Spleen (tissue), 7 donors: ENCODE results near the gene REXO1.

Experiments used
- CTCF ChIP-seq, 11 experiments: fragments of 200-600 bp in 7 of 11; fragments of 450-650 bp in 4 of 11; sonication (generic) in 4 of 11; IDR thresholded peaks in 8 of 11; conservative IDR thresholded peaks in 3 of 11; 1 replicate in 7 of 11; 2 replicates in 4 of 11; pipeline versions ENCODE4 v1.4.0 to v1.8.0; 2016 to 2021; ENCODE audit warnings: antibody characterized with exemption in 11 of 11, inconsistent platforms in 4 of 11, mild to moderate bottlenecking in 1 of 11
- POLR2AphosphoS5 ChIP-seq, 3 donors: sonication (generic); formaldehyde crosslinking; IDR thresholded peaks; one replicate each; pipeline ENCODE4 v1.5.1; 2017; ENCODE audit warnings: antibody characterized with exemption in 3 of 3
- donor health status: DM: no; HTN: no; CAD: no; lungs with moderate emphysema.
- donor health status: DM: no; HTN: no; CAD: no.
- donor health status: DM: no; HTN: no; CAD: no.

- TF ChIP-seq POLR2AphosphoS5 (IDR thresholded peaks at IDR 0.05), result no peak
- TF ChIP-seq CTCF (IDR thresholded peaks at IDR 0.05 in 8 of 11, conservative IDR thresholded peaks at IDR 0.05 in 3 of 11), result no peak
Observed at GRCh38 chr19:1865172-1866010, 17.1 kb upstream of the REXO1 start.
